ENCODE measurements around the gene PLEK2.
"Not testable (repeated sequence)": the region's sequence is repeated elsewhere in the genome, so short reads cannot be mapped to it uniquely, and the experiment has no call there.

Gene PLEK2

GRCh38 chr14:67357186-67357968, 54.6 kb downstream of the PLEK2 start:
- DNase-seq = no peak

- DNase-seq = no peak
These were observed 59.9 kb downstream of the PLEK2 start for GRCh38 chr14:67352055-67352454.

GRCh38 chr14:67345583-67345982, 66.4 kb downstream of the PLEK2 start:
- DNase-seq = no peak

DNA sequence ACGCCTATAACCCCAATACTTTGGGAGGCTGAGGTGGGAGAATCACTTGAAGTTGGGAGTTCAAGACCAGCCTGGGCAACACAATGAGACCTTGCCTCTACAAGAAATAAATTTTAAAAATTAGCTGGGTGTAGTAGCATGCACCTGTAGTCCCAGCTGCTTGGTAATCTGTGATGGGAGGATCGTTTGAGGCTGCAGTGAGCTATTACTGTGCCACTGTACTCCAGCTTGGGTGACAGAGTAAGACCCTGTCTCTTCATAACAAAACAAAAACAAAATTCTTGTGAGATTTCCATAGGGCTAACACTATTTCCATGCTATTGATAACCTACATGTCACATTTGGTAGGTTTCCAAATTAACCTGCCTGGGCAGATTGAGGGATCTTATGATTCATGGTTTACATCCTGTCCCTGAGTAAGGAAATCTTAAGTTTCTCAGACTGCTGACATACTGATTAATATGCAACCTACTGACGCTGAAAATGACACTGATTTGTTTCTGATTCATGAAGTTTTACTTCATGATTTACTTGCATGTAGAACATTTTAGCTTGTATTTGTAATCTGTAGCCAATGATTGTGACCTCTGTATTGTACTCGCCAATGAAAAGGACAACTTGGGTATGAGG, 68.2 kb downstream of the PLEK2 start:
- peak; percentile 11 for DNase-seq

DNA sequence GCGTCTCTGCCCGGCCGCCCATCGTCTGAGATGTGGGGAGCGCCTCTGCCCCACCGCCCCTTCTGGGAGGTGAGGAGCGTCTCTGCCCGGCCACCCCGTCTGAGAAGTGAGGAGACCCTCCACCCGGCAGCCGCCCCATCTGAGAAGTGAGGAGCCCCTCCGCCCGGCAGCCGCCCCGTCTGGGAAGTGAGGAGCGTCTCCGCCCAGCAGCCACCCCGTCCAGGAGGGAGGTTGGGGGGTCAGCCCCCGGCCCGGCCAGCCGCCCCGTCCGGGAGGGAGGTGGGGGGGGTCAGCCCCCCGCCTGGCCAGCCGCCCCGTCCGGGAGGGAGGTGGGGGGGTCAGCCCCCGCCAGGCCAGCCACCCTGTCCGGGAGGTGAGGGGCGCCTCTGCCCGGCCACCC, 70.7 kb downstream of the PLEK2 start:
- not testable (repeated sequence) for DNase-seq
